GM12865 (cell line): Measurements from ENCODE around the gene C10orf105.

Source experiments
- DNase-seq: peaks from one replicate; pipeline ENCODE4 v3.0.0; 2010; ENCODE audit warnings: low read depth
- H3K4me3 ChIP-seq: 2 replicates; pipeline ENCODE4 v1.5.1; 2011; ENCODE audit warnings: mild to moderate bottlenecking, low read depth, low read length, control low read depth
- TF ChIP-seq, protein P1 (sequence below): IDR thresholded peaks from 2 replicates; pipeline ENCODE4 v1.5.1; 2011; ENCODE audit warnings: low read length, control low read depth, low read depth, inconsistent platforms; ENCODE audit not compliant: insufficient read depth; ENCODE audit errors: missing control alignments

The C10orf105 gene

DNA sequence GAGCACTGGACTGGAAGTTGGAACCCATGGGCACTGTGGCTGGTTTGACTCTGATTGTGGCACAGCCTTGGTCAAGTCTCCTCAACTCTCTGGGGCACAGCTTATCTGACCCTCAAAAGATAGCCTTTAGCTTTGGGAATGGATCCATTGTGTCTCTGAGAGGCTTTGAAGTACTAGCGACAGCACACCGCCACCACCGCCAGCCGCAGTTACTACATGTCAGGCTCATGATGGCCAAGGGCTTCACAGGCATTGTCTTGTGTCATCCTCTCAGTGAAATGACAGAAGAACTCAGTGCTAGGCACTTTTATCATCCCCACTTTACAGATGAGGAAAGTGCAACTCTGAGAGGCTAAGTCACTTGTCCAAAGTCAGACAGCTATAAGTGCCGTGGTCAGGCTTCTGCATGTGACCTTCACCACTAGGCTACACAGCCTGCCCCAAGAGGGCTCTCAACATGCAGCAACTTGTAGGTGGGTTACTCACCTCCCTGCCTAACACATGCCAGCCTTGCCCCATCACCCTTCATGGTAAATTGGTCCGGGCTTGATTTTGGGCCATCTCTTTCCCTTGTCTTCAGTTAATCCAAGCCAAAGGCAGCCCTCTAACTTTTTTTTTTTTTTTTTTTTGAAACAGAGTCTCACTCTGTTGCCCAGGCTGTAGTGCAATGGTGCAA, 44.1 kb downstream of the C10orf105 start:
- TF ChIP-seq, protein P1, sequence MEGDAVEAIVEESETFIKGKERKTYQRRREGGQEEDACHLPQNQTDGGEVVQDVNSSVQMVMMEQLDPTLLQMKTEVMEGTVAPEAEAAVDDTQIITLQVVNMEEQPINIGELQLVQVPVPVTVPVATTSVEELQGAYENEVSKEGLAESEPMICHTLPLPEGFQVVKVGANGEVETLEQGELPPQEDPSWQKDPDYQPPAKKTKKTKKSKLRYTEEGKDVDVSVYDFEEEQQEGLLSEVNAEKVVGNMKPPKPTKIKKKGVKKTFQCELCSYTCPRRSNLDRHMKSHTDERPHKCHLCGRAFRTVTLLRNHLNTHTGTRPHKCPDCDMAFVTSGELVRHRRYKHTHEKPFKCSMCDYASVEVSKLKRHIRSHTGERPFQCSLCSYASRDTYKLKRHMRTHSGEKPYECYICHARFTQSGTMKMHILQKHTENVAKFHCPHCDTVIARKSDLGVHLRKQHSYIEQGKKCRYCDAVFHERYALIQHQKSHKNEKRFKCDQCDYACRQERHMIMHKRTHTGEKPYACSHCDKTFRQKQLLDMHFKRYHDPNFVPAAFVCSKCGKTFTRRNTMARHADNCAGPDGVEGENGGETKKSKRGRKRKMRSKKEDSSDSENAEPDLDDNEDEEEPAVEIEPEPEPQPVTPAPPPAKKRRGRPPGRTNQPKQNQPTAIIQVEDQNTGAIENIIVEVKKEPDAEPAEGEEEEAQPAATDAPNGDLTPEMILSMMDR = no peak
- DNase-seq = no peak
- no peak overlapping the region for H3K4me3 ChIP-seq

DNA sequence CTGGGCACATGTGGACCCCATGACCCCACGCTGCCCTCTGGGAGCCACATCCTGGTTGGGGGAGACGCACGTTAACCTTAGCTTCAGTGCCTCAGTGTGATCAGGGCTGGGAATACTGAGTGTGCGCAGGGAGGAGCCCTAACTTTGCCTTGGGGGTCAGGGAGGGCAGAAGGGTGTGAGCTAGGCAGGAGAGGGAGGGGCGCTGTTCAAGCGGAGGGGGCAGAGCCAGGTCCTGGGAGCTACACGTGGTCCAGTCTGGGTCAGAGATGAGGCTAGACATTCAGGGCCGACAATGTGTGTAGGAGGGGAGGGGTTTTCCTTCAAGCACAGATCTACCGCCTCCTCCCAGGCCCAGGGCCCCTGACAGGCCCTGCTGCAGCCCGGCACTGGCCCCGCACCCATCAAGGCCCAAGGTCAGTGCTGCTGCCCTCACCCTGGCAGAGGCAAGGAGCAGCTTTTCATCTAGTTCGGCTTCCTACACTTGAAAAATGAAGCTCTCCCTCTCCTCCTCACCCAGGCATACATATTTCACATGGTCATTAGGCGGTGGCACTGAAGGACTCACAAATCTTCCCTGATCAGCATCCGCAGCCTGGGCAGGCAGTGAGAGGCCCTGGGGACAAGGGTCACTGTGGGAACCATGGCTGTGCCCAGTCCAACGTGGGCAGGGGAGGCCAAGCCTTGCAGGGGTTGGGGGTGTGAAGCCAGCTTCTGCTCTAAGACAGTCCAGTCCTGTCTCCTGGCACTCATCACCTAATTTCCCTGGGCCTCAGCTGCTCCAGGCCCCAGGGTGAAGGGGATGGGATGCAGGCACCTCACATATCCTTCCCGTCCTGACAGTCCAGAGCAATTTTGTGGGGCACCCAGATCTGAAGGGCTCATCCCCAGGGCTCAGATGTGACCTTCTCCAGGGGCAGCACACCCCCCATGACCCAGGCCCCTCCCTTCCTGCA, 47.3 kb downstream of the C10orf105 start:
- DNase-seq = no peak
- H3K4me3 ChIP-seq = no peak overlapping the region

DNA sequence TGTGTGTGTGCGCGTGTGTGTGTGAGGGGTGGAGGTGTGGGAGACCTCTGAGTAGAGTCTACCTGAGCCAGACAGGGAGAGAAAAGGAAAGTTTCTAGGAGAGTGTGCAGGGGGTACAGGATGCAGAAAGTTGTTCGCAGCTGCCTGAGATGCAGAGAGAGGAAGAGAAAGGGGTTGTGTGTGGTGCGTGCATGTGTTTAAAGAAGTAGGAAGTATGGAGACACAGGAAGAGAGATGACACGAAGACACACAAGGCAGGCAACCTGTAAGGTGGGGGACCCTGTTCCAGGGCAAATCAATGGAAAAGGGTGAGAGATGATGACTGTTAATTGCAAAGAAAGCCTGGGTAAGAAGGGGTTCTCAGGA, 52.2 kb downstream of the C10orf105 start:
- TF ChIP-seq, protein P1 = no peak
- peak; percentile 36 for DNase-seq
- no peak overlapping the region for H3K4me3 ChIP-seq

More for the DNA sequence above, 47.3 kb downstream of the C10orf105 start:
- TF ChIP-seq, protein P1 = no peak

DNA sequence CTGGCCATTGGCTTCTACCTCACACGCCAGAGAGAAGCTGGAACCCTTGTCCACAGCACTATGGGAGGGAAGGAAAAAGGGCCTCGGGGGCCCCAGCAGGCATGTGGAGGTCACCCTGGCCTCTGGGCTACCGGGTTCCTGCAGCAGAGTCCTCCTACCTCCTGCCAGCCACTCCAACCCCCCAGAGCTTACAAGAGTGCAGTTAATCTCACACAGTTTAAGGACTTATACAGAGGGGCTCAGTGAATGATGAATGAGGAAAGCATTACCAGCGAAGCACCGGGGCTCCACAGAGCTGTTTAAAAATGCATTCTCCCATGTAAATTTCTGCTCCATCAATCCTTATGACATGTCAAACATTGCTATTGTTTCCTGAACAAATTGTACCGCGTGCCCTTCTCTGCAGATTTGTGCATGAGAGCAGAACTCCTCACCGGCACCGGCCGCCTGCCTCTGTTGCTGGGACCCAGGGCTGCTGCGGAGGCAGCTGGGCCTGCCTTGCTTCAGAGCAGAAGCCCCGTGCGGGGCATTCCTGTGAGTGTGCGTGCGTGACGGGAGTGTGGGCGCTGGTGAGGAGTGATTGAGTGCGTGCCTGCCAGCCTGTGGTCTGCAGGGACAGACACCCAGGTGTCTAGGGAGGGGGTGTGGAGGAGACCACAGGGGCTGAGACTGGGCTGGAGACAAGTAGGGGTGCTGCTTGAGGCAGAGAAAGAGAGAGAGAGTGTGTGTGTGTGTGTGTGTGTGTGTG, 52.8 kb downstream of the C10orf105 start:
- H3K4me3 ChIP-seq = no peak overlapping the region
- peak; percentile 40 for DNase-seq
- TF ChIP-seq, protein P1 = no peak

DNA sequence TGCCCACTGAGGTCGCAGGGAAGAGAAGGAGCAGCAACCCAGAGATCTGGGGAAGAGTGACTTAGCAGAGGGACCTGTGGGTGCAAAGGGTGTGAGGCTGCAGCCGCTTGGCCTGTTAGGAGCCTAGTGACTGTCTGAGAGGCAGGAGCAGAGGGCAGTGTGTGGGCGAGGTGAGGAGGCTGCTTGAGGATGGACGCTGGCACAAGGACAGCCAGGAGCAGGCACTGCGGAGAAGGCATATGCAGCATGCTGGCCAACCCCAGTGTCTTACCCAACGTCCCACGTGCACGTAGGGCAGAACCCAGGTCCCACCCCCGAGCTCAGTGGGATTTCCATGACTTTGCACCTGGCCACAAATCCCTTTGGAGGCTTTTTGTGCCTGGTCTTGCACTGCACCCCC, 54.1 kb downstream of the C10orf105 start:
- no peak overlapping the region for H3K4me3 ChIP-seq
- DNase-seq = no peak
- TF ChIP-seq, protein P1 = no peak

DNA sequence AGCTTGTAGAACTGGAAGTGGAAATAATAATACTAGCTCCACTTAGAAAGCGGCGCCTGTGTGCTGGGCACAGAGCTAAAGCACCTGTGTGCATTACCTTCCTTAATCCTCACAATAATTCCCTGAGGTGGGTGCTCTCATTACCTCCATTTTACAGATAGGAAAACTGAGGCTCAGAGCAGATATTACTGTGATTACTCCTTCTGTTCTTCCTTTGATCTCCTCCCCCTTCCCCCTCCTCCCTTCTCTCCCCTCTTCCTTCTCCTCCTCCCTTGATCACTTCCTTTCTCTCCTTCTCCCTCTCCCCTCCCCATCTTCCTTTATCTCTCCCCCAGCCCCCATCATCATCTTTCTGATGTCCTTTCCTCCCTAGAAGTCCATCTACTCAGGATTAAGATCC, 55.0 kb downstream of the C10orf105 start:
- DNase-seq = no peak
- no peak overlapping the region for H3K4me3 ChIP-seq
- TF ChIP-seq, protein P1 = no peak
